OCI-LY7 (cell line): Measurements from ENCODE around the gene UGT1A9. TPM values are rescaled to one million over a fixed set of nuclear protein-coding genes. Genes with fewer than 3 reads are reported as not detected.

Source experiments
- BruUV-seq: library from RNA; stranded (reverse); fragments of 400-500 nt; replicated peaks from 2 replicates; lab custom pipeline; 2021; lab: Mats Ljungman, UMichigan
- CTCF ChIA-PET: fragments of 300-600 bp; sonication (Branson Sonifier 250); formaldehyde crosslinking; loops from one replicate; lab custom pipeline; 2022; ENCODE audit warnings: antibody characterized with exemption; ENCODE audit not compliant: unreplicated experiment; lab: Charles Lee
- POLR2A ChIA-PET: fragments of 300-600 bp; sonication (Branson Sonifier 250); formaldehyde crosslinking; loops from one replicate; lab custom pipeline; 2022; ENCODE audit warnings: antibody characterized with exemption; lab: Charles Lee
- DNase-seq: peaks from one replicate; pipeline ENCODE4 v3.0.0-alpha.2; 2015; ENCODE audit warnings: low spot score
- H2AFZ ChIP-seq: fragments of 200-600 bp; sonication (generic), shearing (Covaris generic); 2 replicates; pipeline ENCODE4 v1.6.1; 2014; ENCODE audit warnings: mild to moderate bottlenecking, antibody characterized with exemption, low read length, moderate library complexity
- H3K27ac ChIP-seq: fragments of 200-600 bp; sonication (generic); 2 replicates; pipeline ENCODE4 v1.5.1; 2014; ENCODE audit warnings: mixed run types, low read depth, mild to moderate bottlenecking, moderate library complexity, low read length, inconsistent platforms; ENCODE audit not compliant: poor library complexity, severe bottlenecking
- H3K36me3 ChIP-seq: fragments of 200-600 bp; sonication (generic); 2 replicates; pipeline ENCODE4 v1.6.1; 2014; ENCODE audit warnings: mild to moderate bottlenecking, antibody characterized with exemption, low read length, moderate library complexity, mixed read lengths; ENCODE audit not compliant: insufficient read depth
- H3K4me1 ChIP-seq: fragments of 200-600 bp; sonication (generic); 2 replicates; pipeline ENCODE4 v1.5.1; 2014; ENCODE audit warnings: mild to moderate bottlenecking, low read length; ENCODE audit not compliant: insufficient read depth, poor library complexity, severe bottlenecking
- H3K4me2 ChIP-seq: fragments of 200-600 bp; sonication (generic); 2 replicates; pipeline ENCODE4 v1.6.1; 2014; ENCODE audit warnings: mild to moderate bottlenecking, low read length
- H3K4me3 ChIP-seq: fragments of 200-600 bp; sonication (generic); 2 replicates; pipeline ENCODE4 v1.5.1; 2014; ENCODE audit warnings: mild to moderate bottlenecking, low read depth, low read length; ENCODE audit not compliant: poor library complexity, severe bottlenecking
- H3K79me2 ChIP-seq: fragments of 200-600 bp; sonication (generic); 2 replicates; pipeline ENCODE4 v1.6.1; 2016; ENCODE audit warnings: low read depth, mild to moderate bottlenecking, low read length, moderate library complexity, mixed read lengths; ENCODE audit not compliant: insufficient read depth
- H3K9me2 ChIP-seq: fragments of 200-600 bp; sonication (generic); 2 replicates; pipeline ENCODE4 v1.6.1; 2016; ENCODE audit warnings: mild to moderate bottlenecking, low read length, mixed read lengths; ENCODE audit not compliant: insufficient read depth
- H3K9me3 ChIP-seq: fragments of 200-600 bp; sonication (generic); 2 replicates; pipeline ENCODE4 v1.6.1; 2014; ENCODE audit warnings: mild to moderate bottlenecking, mixed run types, low read length, mixed read lengths
- H4K20me1 ChIP-seq: fragments of 200-600 bp; sonication (generic); 2 replicates; pipeline ENCODE4 v1.6.1; 2014; ENCODE audit warnings: mild to moderate bottlenecking, antibody characterized with exemption, low read length, moderate library complexity, mixed read lengths; ENCODE audit not compliant: insufficient read depth
- EZH2phosphoT487 ChIP-seq: fragments of 200-600 bp; sonication (generic); IDR thresholded peaks from 2 replicates; pipeline ENCODE4 v1.6.1; 2018; ENCODE audit warnings: low read depth, borderline replicate concordance, mild to moderate bottlenecking, mixed run types, antibody characterized with exemption, low read length, moderate library complexity, mixed read lengths
- intact Hi-C: fragments of 100-400 bp; cut with micrococcal nuclease; formaldehyde crosslinking; loops from one replicate; pipeline ENCODE4 v1.10.0; 2022; ENCODE audit not compliant: unreplicated experiment
- total RNA-seq, 2 experiments: library from RNA; depleted of rRNA in 1 of 2; stranded (reverse); fragments of >200 nt in 1 of 2; shearing (Covaris generic) in 1 of 2; gene quantifications; 2 replicates each; pipeline ENCODE4 v1.2.3, GENCODE V29; 2014 to 2022
- TF ChIP-seq, protein P1 (sequence below): fragments of 200-600 bp; sonication (generic); conservative IDR thresholded peaks from 2 replicates; pipeline ENCODE4 v1.5.1; 2014; ENCODE audit warnings: mild to moderate bottlenecking, antibody characterized with exemption, low read length, moderate library complexity, mixed read lengths

Gene UGT1A9
- total RNA-seq, 2 experiments from 2014 or later, result not detected

DNA sequence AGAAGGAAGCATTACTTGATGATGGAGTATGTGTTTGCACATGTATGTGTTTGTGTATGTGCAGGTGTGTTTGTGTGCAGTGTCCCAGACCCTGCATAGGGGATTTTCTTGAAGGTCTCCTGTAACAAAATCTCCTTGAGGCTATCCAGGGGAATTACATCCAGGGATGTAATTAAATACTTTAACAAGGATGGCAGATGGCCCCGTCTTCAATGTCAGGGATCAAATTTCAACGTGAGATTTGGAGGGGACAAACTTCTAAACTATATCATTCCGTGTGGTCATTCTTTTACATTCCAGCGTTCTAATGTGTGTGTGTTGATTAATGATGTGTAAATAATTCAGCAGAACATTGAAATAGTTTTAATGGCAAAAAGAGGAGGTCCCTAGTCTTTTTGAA lies 3.3 kb downstream of the UGT1A9 start:
- intact Hi-C loops, result no loop called here
- BruUV-seq, result no TSS peak
- Histone ChIP-seq H3K4me1 (no peaks in the 10 kb centered on the region), H3K36me3 (no peaks in the 10 kb centered on the region), H3K9me2 (no peaks in the 10 kb centered on the region), H3K4me3 (no peak overlapping the region), H2AFZ (no peak overlapping the region), H3K4me2 (no peak overlapping the region), H4K20me1 (no peaks in the 10 kb centered on the region), H3K27ac (no peak overlapping the region), H3K9me3 (no peaks in the 10 kb centered on the region), H3K79me2 (no peaks in the 10 kb centered on the region)
- POLR2A ChIA-PET, result no interaction called here
- CTCF ChIA-PET, result no interaction called here
- DNase-seq, result no peak
- TF ChIP-seq EZH2phosphoT487, result no peak
- TF ChIP-seq, protein P1, sequence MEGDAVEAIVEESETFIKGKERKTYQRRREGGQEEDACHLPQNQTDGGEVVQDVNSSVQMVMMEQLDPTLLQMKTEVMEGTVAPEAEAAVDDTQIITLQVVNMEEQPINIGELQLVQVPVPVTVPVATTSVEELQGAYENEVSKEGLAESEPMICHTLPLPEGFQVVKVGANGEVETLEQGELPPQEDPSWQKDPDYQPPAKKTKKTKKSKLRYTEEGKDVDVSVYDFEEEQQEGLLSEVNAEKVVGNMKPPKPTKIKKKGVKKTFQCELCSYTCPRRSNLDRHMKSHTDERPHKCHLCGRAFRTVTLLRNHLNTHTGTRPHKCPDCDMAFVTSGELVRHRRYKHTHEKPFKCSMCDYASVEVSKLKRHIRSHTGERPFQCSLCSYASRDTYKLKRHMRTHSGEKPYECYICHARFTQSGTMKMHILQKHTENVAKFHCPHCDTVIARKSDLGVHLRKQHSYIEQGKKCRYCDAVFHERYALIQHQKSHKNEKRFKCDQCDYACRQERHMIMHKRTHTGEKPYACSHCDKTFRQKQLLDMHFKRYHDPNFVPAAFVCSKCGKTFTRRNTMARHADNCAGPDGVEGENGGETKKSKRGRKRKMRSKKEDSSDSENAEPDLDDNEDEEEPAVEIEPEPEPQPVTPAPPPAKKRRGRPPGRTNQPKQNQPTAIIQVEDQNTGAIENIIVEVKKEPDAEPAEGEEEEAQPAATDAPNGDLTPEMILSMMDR, result no peak

DNA sequence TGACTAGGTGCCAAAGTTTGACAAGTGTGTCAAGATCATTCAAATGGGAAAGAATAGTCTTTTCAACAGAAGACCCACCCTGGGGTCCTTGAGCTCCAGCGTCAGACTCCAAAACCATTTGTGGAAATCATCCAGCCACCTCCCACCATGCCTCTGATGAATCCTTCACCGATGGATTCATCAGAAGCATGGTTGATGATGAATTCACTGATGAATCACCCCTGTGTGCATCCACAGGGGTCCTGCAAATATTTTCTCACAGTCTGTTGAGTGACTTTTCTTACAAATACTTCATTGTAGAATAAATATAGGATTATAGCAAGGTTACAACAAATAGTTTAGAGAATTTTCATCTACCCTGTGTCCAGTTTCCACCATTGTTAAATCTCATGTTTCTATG lies 4.3 kb downstream of the UGT1A9 start:
- intact Hi-C loops, result no loop called here
- no peak overlapping the region for H3K4me3 ChIP-seq
- POLR2A ChIA-PET, result interaction anchor here (0.6 kb wide), 1 partner anchor 373 kb away, joined by 4 read pairs; no protein-coding TSS in a partner anchor
- no peak for DNase-seq
- H3K9me2 ChIP-seq, result no peaks in the 10 kb centered on the region
- H3K27ac ChIP-seq, result no peak overlapping the region
- CTCF ChIA-PET, result no interaction called here
- no peaks in the 10 kb centered on the region for H3K36me3 ChIP-seq
- H3K79me2 ChIP-seq, result no peaks in the 10 kb centered on the region
- H3K4me1 ChIP-seq, result no peaks in the 10 kb centered on the region
- no peak for TF ChIP-seq EZH2phosphoT487
- TF ChIP-seq, protein P1, result no peak
- H3K9me3 ChIP-seq, result no peaks in the 10 kb centered on the region
- no TSS peak for BruUV-seq
- H3K4me2 ChIP-seq, result no peak overlapping the region
- H2AFZ ChIP-seq, result no peak overlapping the region
- no peaks in the 10 kb centered on the region for H4K20me1 ChIP-seq

DNA sequence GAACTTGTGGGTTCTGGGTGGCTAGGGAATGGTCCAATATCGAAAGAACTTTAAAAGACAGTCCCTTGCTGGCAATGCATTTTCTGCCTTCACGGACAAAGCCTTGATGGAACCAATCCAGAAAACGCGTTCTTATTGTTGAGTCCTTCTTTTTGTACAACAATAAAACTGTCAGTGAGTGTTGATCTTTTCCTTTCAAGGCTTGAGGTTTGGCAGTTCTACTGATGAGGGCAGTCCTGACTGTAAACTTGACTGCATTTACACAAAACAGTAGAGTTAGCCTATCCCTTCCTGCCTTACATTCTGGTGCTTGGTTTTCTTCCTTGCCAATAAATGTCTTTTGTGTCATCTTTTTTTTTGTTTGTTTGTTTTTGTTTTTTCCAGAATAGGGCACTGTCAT lies 7.5 kb downstream of the UGT1A9 start:
- H3K27ac ChIP-seq, result no peak overlapping the region
- H3K79me2 ChIP-seq, result no peaks in the 10 kb centered on the region
- ChIA-PET POLR2A (no interaction called here), CTCF (no interaction called here)
- H3K4me1 ChIP-seq, result peaks cover 3% of the 10 kb centered on the region
- no peak overlapping the region for H3K4me2 ChIP-seq
- no peak for TF ChIP-seq EZH2phosphoT487
- TF ChIP-seq, protein P1, result no peak
- H3K4me3 ChIP-seq, result no peak overlapping the region
- no peaks in the 10 kb centered on the region for H3K9me2 ChIP-seq
- H4K20me1 ChIP-seq, result no peaks in the 10 kb centered on the region
- no peak overlapping the region for H2AFZ ChIP-seq
- DNase-seq, result no peak
- no peaks in the 10 kb centered on the region for H3K36me3 ChIP-seq
- intact Hi-C loops, result no loop called here
- H3K9me3 ChIP-seq, result no peaks in the 10 kb centered on the region
- BruUV-seq, result no TSS peak
